ENCODE data around the gene PDE6H. TPM values are rescaled to one million over a fixed set of nuclear protein-coding genes. Genes with fewer than 3 reads are reported as not detected.

Gene PDE6H
- polyA plus RNA-seq, 1 donor, result not detected

DNA sequence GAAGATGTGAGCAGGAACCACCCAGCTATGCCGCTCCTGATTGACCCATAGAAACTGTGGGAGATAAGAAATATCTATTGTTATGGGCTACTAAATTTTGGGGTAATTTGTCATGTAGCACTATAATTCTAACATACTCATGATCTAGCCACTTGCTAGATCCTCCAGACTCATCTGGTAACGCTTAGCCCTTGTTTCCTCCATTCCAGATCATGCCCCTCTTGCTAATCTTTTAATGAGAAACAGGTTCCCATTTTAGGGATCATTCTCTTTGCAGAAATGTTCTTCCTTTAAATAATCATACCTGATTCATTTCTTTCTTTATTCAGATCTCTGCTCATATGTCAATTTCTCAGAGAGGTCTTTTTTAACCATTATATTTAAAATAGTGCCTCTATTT is 7.6 kb upstream of the PDE6H start:
- Histone ChIP-seq H3K9me3 (ENCODE audit: control insufficient read depth, low read depth, low read length) (no peaks in the 10 kb centered on the region), H3K4me1 (ENCODE audit: control insufficient read depth, insufficient read depth, low read length) (no peaks in the 10 kb centered on the region), H3K36me3 (ENCODE audit: control insufficient read depth, insufficient read depth, low read length) (no peaks in the 10 kb centered on the region), H3K4me3 (ENCODE audit: low read length) (no peak overlapping the region), H3K27ac (ENCODE audit: low read length) (no peak overlapping the region), H3K27me3 (ENCODE audit: control insufficient read depth, insufficient read depth, low read length) (no peaks in the 10 kb centered on the region)
- DNase-seq, result no peak
- WGBS (ENCODE audit: insufficient coverage, low lambda C conversion rate), result 100% methylated on average over 1 of the region's 2 CpGs

DNA sequence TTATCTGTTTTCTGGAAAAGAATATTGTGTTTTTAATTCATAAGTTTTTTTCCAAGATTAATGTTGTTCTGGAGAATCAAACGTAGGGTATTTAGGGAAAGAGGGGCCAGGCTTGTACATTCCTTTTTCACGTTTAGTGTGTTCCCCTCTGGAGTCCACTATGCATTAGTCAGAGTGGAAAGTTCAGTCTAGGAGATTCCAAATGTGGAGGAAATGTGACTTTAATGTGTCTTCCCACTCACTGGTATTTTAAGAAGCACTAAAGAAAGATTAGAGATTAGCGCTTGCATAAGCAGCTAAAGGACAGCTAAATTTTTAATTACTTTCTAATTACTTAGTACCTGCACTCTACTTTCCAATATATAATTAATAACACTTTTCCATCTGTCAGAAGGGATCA is 4.4 kb upstream of the PDE6H start:
- 100% methylated on average over 1 of the region's 3 CpGs for WGBS (ENCODE audit: insufficient coverage, low lambda C conversion rate)
- Histone ChIP-seq H3K27me3 (ENCODE audit: control insufficient read depth, insufficient read depth, low read length) (no peaks in the 10 kb centered on the region), H3K4me1 (ENCODE audit: control insufficient read depth, insufficient read depth, low read length) (no peaks in the 10 kb centered on the region), H3K36me3 (ENCODE audit: control insufficient read depth, insufficient read depth, low read length) (no peaks in the 10 kb centered on the region), H3K4me3 (ENCODE audit: low read length) (no peak overlapping the region), H3K9me3 (ENCODE audit: control insufficient read depth, low read depth, low read length) (no peaks in the 10 kb centered on the region), H3K27ac (ENCODE audit: low read length) (no peak overlapping the region)
- DNase-seq, result no peak

DNA sequence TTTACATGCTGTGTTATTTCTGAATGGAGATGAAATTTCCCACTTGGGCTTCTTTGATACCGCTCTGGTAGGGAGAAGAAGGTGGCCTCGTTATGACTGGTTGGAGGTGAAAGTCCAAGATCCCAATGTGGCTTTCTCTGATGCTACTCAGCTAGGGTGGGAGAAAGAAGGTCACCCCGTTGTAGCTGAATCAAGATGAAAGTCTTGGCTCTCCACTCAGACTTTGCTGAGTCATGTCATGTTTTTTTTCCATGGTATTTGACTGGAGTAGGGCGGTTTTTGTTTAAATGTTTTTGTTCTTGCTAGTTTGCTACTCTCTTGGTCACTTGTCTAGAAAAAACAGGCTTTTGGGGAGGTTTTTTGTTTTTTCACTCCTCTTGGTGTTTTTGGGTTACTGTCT is 2.4 kb upstream of the PDE6H start:
- 40% methylated on average over 1 of the region's 4 CpGs for WGBS (ENCODE audit: insufficient coverage, low lambda C conversion rate)
- no peaks in the 10 kb centered on the region for H3K27me3 ChIP-seq (ENCODE audit: control insufficient read depth, insufficient read depth, low read length)
- H3K4me3 ChIP-seq (ENCODE audit: low read length), result no peak overlapping the region
- H3K4me1 ChIP-seq (ENCODE audit: control insufficient read depth, insufficient read depth, low read length), result no peaks in the 10 kb centered on the region
- H3K27ac ChIP-seq (ENCODE audit: low read length), result no peak overlapping the region
- no peak for DNase-seq
- no peaks in the 10 kb centered on the region for H3K9me3 ChIP-seq (ENCODE audit: control insufficient read depth, low read depth, low read length)
- H3K36me3 ChIP-seq (ENCODE audit: control insufficient read depth, insufficient read depth, low read length), result no peaks in the 10 kb centered on the region

DNA sequence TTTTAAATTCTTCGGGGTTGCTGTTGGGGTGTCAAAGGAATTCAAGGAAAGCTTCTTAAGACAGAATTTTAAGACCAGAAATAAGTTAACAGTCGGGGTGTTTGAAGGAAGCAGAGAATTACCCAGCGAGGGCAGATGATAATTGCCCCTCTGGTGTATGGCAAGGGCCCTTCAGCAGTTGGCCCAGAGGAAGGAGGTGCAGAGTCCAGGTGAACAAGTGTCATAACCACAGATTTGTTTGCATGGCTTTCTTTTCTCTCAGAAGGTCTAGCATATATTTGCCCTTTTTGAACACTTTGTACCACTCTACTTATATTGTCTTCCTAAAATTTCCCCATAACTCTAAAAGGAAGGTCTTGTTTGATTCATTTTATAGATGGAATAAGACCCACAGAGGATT is 1.8 kb downstream of the PDE6H start:
- Histone ChIP-seq H3K27ac (ENCODE audit: low read length) (no peak overlapping the region), H3K27me3 (ENCODE audit: control insufficient read depth, insufficient read depth, low read length) (no peaks in the 10 kb centered on the region), H3K4me3 (ENCODE audit: low read length) (no peak overlapping the region), H3K4me1 (ENCODE audit: control insufficient read depth, insufficient read depth, low read length) (no peaks in the 10 kb centered on the region), H3K36me3 (ENCODE audit: control insufficient read depth, insufficient read depth, low read length) (no peaks in the 10 kb centered on the region), H3K9me3 (ENCODE audit: control insufficient read depth, low read depth, low read length) (no peaks in the 10 kb centered on the region)
- WGBS (ENCODE audit: insufficient coverage, low lambda C conversion rate), result 100% methylated on average over 1 of the region's 3 CpGs
- DNase-seq, result no peak

DNA sequence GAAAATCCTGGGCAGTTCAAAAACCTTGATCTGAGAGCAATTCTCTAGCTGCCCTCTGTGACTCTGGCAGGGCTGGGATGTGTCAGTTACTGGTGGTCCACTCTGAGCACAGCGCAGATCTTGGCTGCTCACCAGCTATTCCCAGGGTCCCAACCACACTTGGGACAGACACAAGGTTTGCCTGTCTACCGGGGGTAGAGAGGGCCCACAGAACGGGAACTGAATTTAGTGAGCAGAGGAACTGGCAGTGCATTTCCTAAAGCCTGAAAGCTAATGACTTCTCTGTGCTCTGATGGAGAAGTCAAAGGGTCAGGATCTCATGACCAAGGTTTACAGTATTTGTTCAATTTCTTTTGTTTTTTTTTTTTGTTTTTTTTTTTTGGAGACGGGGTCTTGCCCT is 2.6 kb downstream of the PDE6H start:
- no peak overlapping the region for H3K27ac ChIP-seq (ENCODE audit: low read length)
- no CpG with 5 or more reads among the region's 4 CpGs for WGBS (ENCODE audit: insufficient coverage, low lambda C conversion rate)
- H3K27me3 ChIP-seq (ENCODE audit: control insufficient read depth, insufficient read depth, low read length), result no peaks in the 10 kb centered on the region
- no peak for DNase-seq
- no peaks in the 10 kb centered on the region for H3K4me1 ChIP-seq (ENCODE audit: control insufficient read depth, insufficient read depth, low read length)
- no peaks in the 10 kb centered on the region for H3K36me3 ChIP-seq (ENCODE audit: control insufficient read depth, insufficient read depth, low read length)
- no peaks in the 10 kb centered on the region for H3K9me3 ChIP-seq (ENCODE audit: control insufficient read depth, low read depth, low read length)
- H3K4me3 ChIP-seq (ENCODE audit: low read length), result no peak overlapping the region

DNA sequence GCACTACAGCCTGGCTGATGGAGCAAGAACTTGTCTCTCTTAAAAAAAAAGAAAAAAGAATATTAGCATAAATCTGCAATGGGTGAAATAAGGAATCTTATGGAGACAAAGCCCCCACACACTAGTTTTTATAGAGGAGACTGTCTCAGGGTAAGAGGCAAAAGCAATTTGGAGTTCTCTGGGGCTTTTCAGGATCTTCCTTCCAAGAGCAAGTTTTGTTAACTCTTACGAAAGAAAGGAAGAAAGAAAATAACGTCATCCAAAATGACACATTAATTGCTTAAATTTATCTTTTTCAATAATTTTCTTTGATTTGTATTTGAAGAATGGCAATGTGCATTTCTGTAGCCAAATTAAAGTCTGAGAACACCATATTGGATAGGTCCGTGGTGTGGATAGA is 3.8 kb downstream of the PDE6H start:
- H3K4me1 ChIP-seq (ENCODE audit: control insufficient read depth, insufficient read depth, low read length), result no peaks in the 10 kb centered on the region
- WGBS (ENCODE audit: insufficient coverage, low lambda C conversion rate), result 92% methylated on average over 2 of the region's 3 CpGs
- no peak overlapping the region for H3K4me3 ChIP-seq (ENCODE audit: low read length)
- no peak for DNase-seq
- no peak overlapping the region for H3K27ac ChIP-seq (ENCODE audit: low read length)
- no peaks in the 10 kb centered on the region for H3K9me3 ChIP-seq (ENCODE audit: control insufficient read depth, low read depth, low read length)
- H3K27me3 ChIP-seq (ENCODE audit: control insufficient read depth, insufficient read depth, low read length), result no peaks in the 10 kb centered on the region
- no peaks in the 10 kb centered on the region for H3K36me3 ChIP-seq (ENCODE audit: control insufficient read depth, insufficient read depth, low read length)

DNA sequence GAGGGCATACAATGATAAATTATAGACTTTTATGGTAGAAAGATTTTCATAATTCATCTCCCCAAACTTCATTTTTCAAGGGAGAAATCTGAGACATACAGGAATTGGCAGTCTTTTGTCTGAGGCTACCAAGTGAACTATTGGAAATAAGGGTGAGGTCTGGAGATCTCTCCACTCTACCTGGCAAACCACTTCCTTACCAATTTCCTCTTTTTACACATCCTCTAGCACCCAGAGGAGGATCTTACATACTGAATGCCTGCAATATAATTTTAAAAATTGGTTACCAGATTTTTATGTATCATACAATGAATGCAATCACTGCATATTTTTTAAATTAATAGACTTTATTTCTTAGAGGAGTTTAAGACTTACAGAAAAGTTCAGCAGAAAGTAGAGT is 6.6 kb downstream of the PDE6H start:
- Histone ChIP-seq H3K4me1 (ENCODE audit: control insufficient read depth, insufficient read depth, low read length) (no peaks in the 10 kb centered on the region), H3K27me3 (ENCODE audit: control insufficient read depth, insufficient read depth, low read length) (no peaks in the 10 kb centered on the region), H3K36me3 (ENCODE audit: control insufficient read depth, insufficient read depth, low read length) (no peaks in the 10 kb centered on the region), H3K27ac (ENCODE audit: low read length) (no peak overlapping the region), H3K9me3 (ENCODE audit: control insufficient read depth, low read depth, low read length) (no peaks in the 10 kb centered on the region), H3K4me3 (ENCODE audit: low read length) (no peak overlapping the region)
- no peak for DNase-seq

DNA sequence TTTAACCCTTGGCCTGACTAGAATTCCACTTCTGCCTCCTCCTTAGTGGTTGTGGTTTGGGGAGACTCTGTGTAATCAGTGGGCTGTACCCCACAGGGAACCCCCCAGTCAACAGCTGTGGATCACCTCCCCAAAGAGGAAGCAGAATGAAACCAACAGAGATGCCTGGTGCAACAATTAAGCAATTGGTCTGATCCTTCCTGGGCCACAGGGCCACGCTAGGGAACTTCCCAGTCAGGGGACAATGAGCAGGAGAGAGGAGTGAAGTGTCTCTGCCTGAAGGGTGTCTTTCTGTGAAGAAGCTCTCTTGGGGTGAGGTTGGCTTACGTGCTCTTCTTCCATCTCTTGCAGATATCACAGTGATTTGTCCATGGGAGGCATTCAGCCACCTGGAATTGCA is 8.2 kb downstream of the PDE6H start:
- WGBS (ENCODE audit: insufficient coverage, low lambda C conversion rate), result no CpG with 5 or more reads among the region's 2 CpGs
- Histone ChIP-seq H3K27me3 (ENCODE audit: control insufficient read depth, insufficient read depth, low read length) (no peaks in the 10 kb centered on the region), H3K4me1 (ENCODE audit: control insufficient read depth, insufficient read depth, low read length) (no peaks in the 10 kb centered on the region), H3K36me3 (ENCODE audit: control insufficient read depth, insufficient read depth, low read length) (no peaks in the 10 kb centered on the region), H3K27ac (ENCODE audit: low read length) (no peak overlapping the region), H3K9me3 (ENCODE audit: control insufficient read depth, low read depth, low read length) (no peaks in the 10 kb centered on the region), H3K4me3 (ENCODE audit: low read length) (no peak overlapping the region)
- DNase-seq, result no peak

DNA sequence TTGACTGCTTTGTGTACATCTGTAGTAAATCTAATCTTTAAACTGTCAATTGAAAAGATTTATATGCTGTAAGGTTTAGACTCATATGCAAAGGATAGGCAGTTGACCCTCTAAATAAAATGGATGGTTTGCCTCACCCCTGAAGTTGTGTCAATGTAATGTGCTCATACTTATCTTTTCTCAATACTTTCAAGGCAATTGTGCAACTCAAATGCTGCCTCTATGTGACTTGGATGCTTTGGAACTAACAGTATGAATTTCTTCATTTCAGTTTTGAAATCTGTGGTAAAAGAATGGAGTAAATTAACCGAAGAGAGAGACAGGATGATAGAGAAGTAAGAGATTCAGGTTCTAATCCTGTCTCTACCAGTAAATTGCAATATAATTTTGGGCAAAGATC is 9.7 kb downstream of the PDE6H start:
- Histone ChIP-seq H3K4me3 (ENCODE audit: low read length) (no peak overlapping the region), H3K36me3 (ENCODE audit: control insufficient read depth, insufficient read depth, low read length) (no peaks in the 10 kb centered on the region), H3K27ac (ENCODE audit: low read length) (no peak overlapping the region), H3K4me1 (ENCODE audit: control insufficient read depth, insufficient read depth, low read length) (no peaks in the 10 kb centered on the region), H3K9me3 (ENCODE audit: control insufficient read depth, low read depth, low read length) (no peaks in the 10 kb centered on the region), H3K27me3 (ENCODE audit: control insufficient read depth, insufficient read depth, low read length) (no peaks in the 10 kb centered on the region)
- WGBS (ENCODE audit: insufficient coverage, low lambda C conversion rate), result 100% methylated on average over 1 of the region's 1 CpG
- DNase-seq, result no peak

DNA sequence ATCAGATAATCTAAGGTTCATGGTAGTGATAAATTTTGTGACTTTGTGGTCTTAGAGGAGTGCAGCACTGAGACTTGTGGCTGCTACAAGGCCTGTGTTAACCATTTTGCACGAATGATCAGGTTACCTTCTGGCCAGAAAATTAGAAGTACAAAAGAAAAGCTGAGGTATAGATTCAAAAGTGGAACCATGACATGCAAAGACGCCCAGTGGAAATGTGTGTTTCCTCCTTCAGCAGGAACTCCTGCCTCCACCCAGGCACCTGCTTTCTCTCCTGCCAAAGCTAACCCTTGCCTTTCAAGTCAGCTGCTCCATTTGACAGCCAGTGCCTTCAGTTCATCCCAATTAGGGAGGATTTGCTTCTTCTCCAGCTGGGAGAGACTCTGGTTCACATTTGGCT is 10.1 kb downstream of the PDE6H start:
- WGBS (ENCODE audit: insufficient coverage, low lambda C conversion rate), result no CpG with 5 or more reads among the region's 2 CpGs
- Histone ChIP-seq H3K36me3 (ENCODE audit: control insufficient read depth, insufficient read depth, low read length) (no peaks in the 10 kb centered on the region), H3K4me3 (ENCODE audit: low read length) (no peak overlapping the region), H3K27ac (ENCODE audit: low read length) (no peak overlapping the region), H3K4me1 (ENCODE audit: control insufficient read depth, insufficient read depth, low read length) (no peaks in the 10 kb centered on the region), H3K9me3 (ENCODE audit: control insufficient read depth, low read depth, low read length) (no peaks in the 10 kb centered on the region), H3K27me3 (ENCODE audit: control insufficient read depth, insufficient read depth, low read length) (no peaks in the 10 kb centered on the region)
- no peak for DNase-seq

DNA sequence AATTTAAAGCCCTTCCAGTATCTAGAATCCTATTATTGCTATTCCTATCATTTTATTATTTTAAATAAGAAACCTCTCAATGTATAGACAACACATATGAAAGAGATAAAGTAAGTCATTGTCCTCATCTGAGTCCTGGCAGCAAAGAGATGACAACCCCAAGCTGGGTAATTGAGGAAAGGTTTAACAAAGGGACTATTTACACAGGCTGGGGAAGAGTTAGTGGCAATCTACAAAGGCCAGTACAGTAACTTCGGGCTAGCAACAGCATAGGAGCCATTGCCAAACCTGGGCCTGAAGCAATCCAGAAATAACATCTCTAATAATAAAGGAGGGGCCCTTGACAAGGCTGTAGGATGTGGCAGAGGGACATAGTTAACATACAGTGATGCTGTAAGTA is 11.2 kb downstream of the PDE6H start:
- WGBS (ENCODE audit: insufficient coverage, low lambda C conversion rate), result no CpG with 5 or more reads among the region's 1 CpG
- H3K4me1 ChIP-seq (ENCODE audit: control insufficient read depth, insufficient read depth, low read length), result no peaks in the 10 kb centered on the region

More for the DNA sequence above, 11.2 kb downstream of the PDE6H start:
- H3K27ac ChIP-seq (ENCODE audit: low read length), result no peak overlapping the region
- no peaks in the 10 kb centered on the region for H3K27me3 ChIP-seq (ENCODE audit: control insufficient read depth, insufficient read depth, low read length)
- no peaks in the 10 kb centered on the region for H3K36me3 ChIP-seq (ENCODE audit: control insufficient read depth, insufficient read depth, low read length)
- DNase-seq, result no peak
- no peaks in the 10 kb centered on the region for H3K9me3 ChIP-seq (ENCODE audit: control insufficient read depth, low read depth, low read length)
- no peak overlapping the region for H3K4me3 ChIP-seq (ENCODE audit: low read length)

Measured in large intestine (tissue), 3 donors.